SH-SY5Y (cell line): ENCODE measurements around the gene SPATA20.

ENCODE experiments used
- GATA2 ChIP-seq: IDR thresholded peaks from 2 replicates; pipeline ENCODE4 v1.6.1; 2011; ENCODE audit warnings: mild to moderate bottlenecking, low read depth, low read length
- GATA3 ChIP-seq: IDR thresholded peaks from 2 replicates; pipeline ENCODE4 v1.6.1; 2011; ENCODE audit warnings: low read depth, mild to moderate bottlenecking, low read length, moderate library complexity

DNA sequence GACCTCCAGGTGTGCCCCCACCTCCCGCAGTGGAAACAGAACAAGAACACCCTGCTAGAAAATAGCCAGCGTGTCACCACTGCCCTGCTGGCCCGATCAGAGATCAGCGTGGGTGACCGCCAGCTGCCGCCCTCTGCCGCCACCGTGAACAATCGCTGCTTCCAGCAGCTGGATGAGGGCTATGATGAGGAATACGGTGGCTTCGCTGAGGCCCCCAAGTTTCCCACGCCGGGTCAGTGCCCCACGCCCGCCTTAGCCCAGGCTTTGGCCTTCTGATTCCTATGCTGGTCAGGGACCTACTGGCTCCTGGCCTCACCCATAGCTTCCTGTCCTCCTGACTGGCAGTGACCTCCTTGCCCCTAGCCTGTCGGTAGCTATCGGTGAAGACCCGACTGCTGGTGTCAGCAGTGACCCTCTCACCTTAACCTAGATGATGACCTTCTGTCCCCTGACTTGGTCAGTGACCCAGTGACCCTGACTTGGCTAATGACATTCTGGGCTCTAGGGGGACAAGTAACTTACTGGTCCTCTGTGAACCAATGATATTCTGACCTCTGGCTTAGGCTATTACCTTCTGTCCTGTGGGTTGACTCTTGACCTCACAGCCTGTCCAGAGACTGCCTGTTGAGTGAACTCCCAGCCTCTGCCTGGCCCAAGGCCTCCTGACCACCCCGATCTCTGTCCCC is 2.4 kb downstream of the SPATA20 start:
- TF ChIP-seq GATA2 (no peak), GATA3 (no peak)
